SK-N-MC (cell line): ENCODE results near the gene UBAC2.
"Not testable (repeated sequence)": the region's sequence is repeated elsewhere in the genome, so short reads cannot be mapped to it uniquely, and the experiment has no call there.

Experiments used
- DNase-seq: peaks from one replicate; pipeline ENCODE4 v3.0.0-alpha.2; 2011; ENCODE audit warnings: low read depth, low spot score
- H3K27ac ChIP-seq: fragments of 200-600 bp; sonication (generic); 2 replicates; pipeline ENCODE4 v1.5.1; 2016; ENCODE audit warnings: mixed run types
- H3K36me3 ChIP-seq: fragments of 200-600 bp; sonication (generic); 2 replicates; pipeline ENCODE4 v1.6.1; 2017; ENCODE audit warnings: antibody characterized with exemption, low read length, mixed read lengths; ENCODE audit not compliant: insufficient read depth
- H3K4me3 ChIP-seq: fragments of 200-600 bp; sonication (generic); 2 replicates; pipeline ENCODE4 v1.5.1; 2016
- H3K9ac ChIP-seq: fragments of 200-600 bp; sonication (generic); 2 replicates; pipeline ENCODE4 v1.8.0; 2017; ENCODE audit warnings: mixed run types, mixed read lengths; ENCODE audit not compliant: insufficient read length
- H3K9me3 ChIP-seq: fragments of 200-600 bp; sonication (generic); 2 replicates; pipeline ENCODE4 v1.6.1; 2017; ENCODE audit warnings: low read depth, mild to moderate bottlenecking, antibody characterized with exemption, low read length, moderate library complexity, mixed read lengths
- EZH2 ChIP-seq: fragments of 200-600 bp; sonication (generic); IDR thresholded peaks from one replicate; pipeline ENCODE4 v1.6.1; 2017; ENCODE audit warnings: antibody characterized with exemption
- FOXP2 ChIP-seq: optimal IDR thresholded peaks from 2 replicates; pipeline ENCODE3; 2011; ENCODE audit warnings: mild to moderate bottlenecking, moderate library complexity; ENCODE audit not compliant: insufficient read depth; ENCODE audit errors: extremely low read length, control extremely low read depth
- POLR2AphosphoS5 ChIP-seq: IDR thresholded peaks from 2 replicates; pipeline ENCODE4 v1.6.1; 2012; ENCODE audit warnings: mild to moderate bottlenecking, low read depth, low read length, borderline replicate concordance

Gene UBAC2

GRCh38 chr13:99385161-99385560 lies 184.5 kb downstream of the UBAC2 start:
- no peak for TF ChIP-seq EZH2
- TF ChIP-seq FOXP2: no peak
- no peak for TF ChIP-seq POLR2AphosphoS5
- H3K9ac ChIP-seq: no peak overlapping the region
- H3K9me3 ChIP-seq: no peaks in the 10 kb centered on the region
- no peak overlapping the region for H3K4me3 ChIP-seq
- no peak for DNase-seq
- H3K36me3 ChIP-seq: no peaks in the 10 kb centered on the region
- H3K27ac ChIP-seq: no peak overlapping the region

- TF ChIP-seq FOXP2 (no peak), POLR2AphosphoS5 (no peak), EZH2 (no peak)
- no peak overlapping the region for H3K27ac ChIP-seq
- H3K9me3 ChIP-seq: no peaks in the 10 kb centered on the region
- no peak overlapping the region for H3K4me3 ChIP-seq
- no peak overlapping the region for H3K9ac ChIP-seq
- H3K36me3 ChIP-seq: no peaks in the 10 kb centered on the region
- no peak for DNase-seq
These were observed 185.3 kb downstream of the UBAC2 start for GRCh38 chr13:99385940-99386339.

GRCh38 chr13:99386495-99386894 lies 185.8 kb downstream of the UBAC2 start:
- Histone ChIP-seq H3K36me3 (no peaks in the 10 kb centered on the region), H3K4me3 (no peak overlapping the region), H3K9me3 (no peaks in the 10 kb centered on the region), H3K9ac (no peak overlapping the region), H3K27ac (no peak overlapping the region)
- TF ChIP-seq FOXP2: no peak
- TF ChIP-seq POLR2AphosphoS5: no peak
- TF ChIP-seq EZH2: no peak
- DNase-seq: no peak

- DNase-seq: no peak
- Histone ChIP-seq H3K36me3 (no peaks in the 10 kb centered on the region), H3K9ac (no peak overlapping the region)
These were observed 186.5 kb downstream of the UBAC2 start for GRCh38 chr13:99386911-99387788.

GRCh38 chr13:99388334-99388923 lies 187.8 kb downstream of the UBAC2 start:
- H3K9ac ChIP-seq: no peak overlapping the region
- H3K9me3 ChIP-seq: no peaks in the 10 kb centered on the region
- H3K4me3 ChIP-seq: no peak overlapping the region
- H3K36me3 ChIP-seq: no peaks in the 10 kb centered on the region
- TF ChIP-seq POLR2AphosphoS5 (no peak), FOXP2 (no peak), EZH2 (no peak)
- no peak for DNase-seq
- no peak overlapping the region for H3K27ac ChIP-seq

More at GRCh38 chr13:99386911-99387788, 186.5 kb downstream of the UBAC2 start:
- no peak for TF ChIP-seq FOXP2
- no peak for TF ChIP-seq EZH2
- TF ChIP-seq POLR2AphosphoS5: no peak
- H3K27ac ChIP-seq: no peak overlapping the region
- H3K9me3 ChIP-seq: no peaks in the 10 kb centered on the region
- no peak overlapping the region for H3K4me3 ChIP-seq

- not testable (repeated sequence) for H3K9ac ChIP-seq, H3K4me3 ChIP-seq, DNase-seq, H3K27ac ChIP-seq, H3K9me3 ChIP-seq, H3K36me3 ChIP-seq
These were observed 188.4 kb downstream of the UBAC2 start for GRCh38 chr13:99389094-99389493.

- Histone ChIP-seq H3K27ac (no peak overlapping the region), H3K9ac (no peak overlapping the region), H3K4me3 (no peak overlapping the region), H3K36me3 (no peaks in the 10 kb centered on the region), H3K9me3 (no peaks in the 10 kb centered on the region)
- no peak for DNase-seq
- TF ChIP-seq FOXP2: no peak
- no peak for TF ChIP-seq POLR2AphosphoS5
- no peak for TF ChIP-seq EZH2
These were observed 189.1 kb downstream of the UBAC2 start for GRCh38 chr13:99389520-99390304.

GRCh38 chr13:99390601-99391000 lies 189.9 kb downstream of the UBAC2 start:
- H3K9ac ChIP-seq: no peak overlapping the region
- H3K4me3 ChIP-seq: no peak overlapping the region
- DNase-seq: no peak
- no peak overlapping the region for H3K27ac ChIP-seq
- no peaks in the 10 kb centered on the region for H3K36me3 ChIP-seq
- TF ChIP-seq POLR2AphosphoS5 (no peak), EZH2 (no peak), FOXP2 (no peak)
- H3K9me3 ChIP-seq: no peaks in the 10 kb centered on the region
